CD4-positive, alpha-beta T cell treated with Interleukin-4 for 1 hour (primary cell): ENCODE measurements around the gene COPA.

Experiments used
- DNase-seq, 2 donors: peaks; one replicate each; pipeline ENCODE4 v3.0.0-alpha.2; 2020 to 2022

The COPA gene

GRCh38 chr1:160362168-160362957, 19.3 kb upstream of the COPA start:
- no peak for DNase-seq

GRCh38 chr1:160361814-160362167, 18.7 kb upstream of the COPA start:
- DNase-seq = no peak

- no peak for DNase-seq
Observed at GRCh38 chr1:160361199-160361598, 18.1 kb upstream of the COPA start.

GRCh38 chr1:160360227-160360695, 17.2 kb upstream of the COPA start:
- no peak for DNase-seq

GRCh38 chr1:160359559-160360226, 16.6 kb upstream of the COPA start:
- DNase-seq = no peak

GRCh38 chr1:160358073-160358472, 15.0 kb upstream of the COPA start:
- DNase-seq = no peak

- DNase-seq = no peak
Observed at GRCh38 chr1:160357286-160358002, 14.4 kb upstream of the COPA start.

GRCh38 chr1:160354388-160354985, 11.4 kb upstream of the COPA start:
- DNase-seq = peak in 1 of 2 donors; percentile 19

- DNase-seq = no peak
Observed at GRCh38 chr1:160353223-160353622, 10.2 kb upstream of the COPA start.

GRCh38 chr1:160352555-160352954, 9.5 kb upstream of the COPA start:
- DNase-seq = no peak

- DNase-seq = no peak
Observed at GRCh38 chr1:160351629-160352028, 8.6 kb upstream of the COPA start.

- DNase-seq = peak; percentile 14 to 70
Observed at GRCh38 chr1:160346958-160347357, 3.9 kb upstream of the COPA start.

GRCh38 chr1:160346463-160346862, 3.4 kb upstream of the COPA start:
- DNase-seq = peak in 1 of 2 donors; percentile 21

GRCh38 chr1:160344936-160345335, 1.9 kb upstream of the COPA start:
- DNase-seq = no peak

- no peak for DNase-seq
Observed at GRCh38 chr1:160344241-160344640, 1.2 kb upstream of the COPA start.

GRCh38 chr1:160342526-160342925, 524 bp downstream of the COPA start:
- peak in 1 of 2 donors; percentile 29 for DNase-seq

GRCh38 chr1:160340866-160341265, 2.2 kb downstream of the COPA start:
- DNase-seq = no peak

GRCh38 chr1:160340146-160340545, 2.9 kb downstream of the COPA start:
- no peak for DNase-seq

GRCh38 chr1:160338580-160338979, 4.5 kb downstream of the COPA start:
- DNase-seq = no peak

- no peak for DNase-seq
Observed at GRCh38 chr1:160332516-160332915, 10.5 kb downstream of the COPA start.

GRCh38 chr1:160330119-160330518, 12.9 kb downstream of the COPA start:
- DNase-seq = no peak

GRCh38 chr1:160328184-160328583, 14.9 kb downstream of the COPA start:
- no peak for DNase-seq

GRCh38 chr1:160326418-160326817, 16.6 kb downstream of the COPA start:
- DNase-seq = no peak
